Large intestine (tissue), 3 donors: ENCODE results near the gene SLCO4A1. TPM values are rescaled to one million over a fixed set of nuclear protein-coding genes. Genes with fewer than 3 reads are reported as not detected.

ENCODE experiments used
- DNase-seq, 2 donors: peaks; one replicate each; pipeline versions ENCODE4 v3.0.0 to v3.0.0-alpha.2; 2013
- H3K27ac ChIP-seq: one replicate; pipeline ENCODE4 v1.5.1; 2013; ENCODE audit warnings: low read length
- H3K27me3 ChIP-seq: 2 replicates; pipeline ENCODE4 v1.6.1; 2013; ENCODE audit warnings: low read length; ENCODE audit not compliant: control insufficient read depth, insufficient read depth
- H3K36me3 ChIP-seq: 2 replicates; pipeline ENCODE4 v1.6.1; 2013; ENCODE audit warnings: low read length; ENCODE audit not compliant: control insufficient read depth, insufficient read depth
- H3K4me1 ChIP-seq: one replicate; pipeline ENCODE4 v1.6.1; 2013; ENCODE audit warnings: low read length; ENCODE audit not compliant: control insufficient read depth, insufficient read depth
- H3K4me3 ChIP-seq: one replicate; pipeline ENCODE4 v1.5.1; 2013; ENCODE audit warnings: low read length
- H3K9me3 ChIP-seq: one replicate; pipeline ENCODE4 v1.6.1; 2013; ENCODE audit warnings: mild to moderate bottlenecking, low read depth, low read length, moderate library complexity; ENCODE audit not compliant: control insufficient read depth
- WGBS: methylation state at CpG from one replicate; pipeline ENCODE4 v1.1.5; 2013; ENCODE audit warnings: low lambda C conversion rate; ENCODE audit not compliant: insufficient coverage; 5-methylcytosine and 5-hydroxymethylcytosine counted together
- polyA plus RNA-seq: library from polyadenylated mRNA; unstranded; fragments of 120-200 nt; gene quantifications from one replicate; pipeline ENCODE4 v1.2.1, GENCODE V29; 2013

SLCO4A1 gene
- polyA plus RNA-seq, 1 donor = 1.4 TPM

DNA sequence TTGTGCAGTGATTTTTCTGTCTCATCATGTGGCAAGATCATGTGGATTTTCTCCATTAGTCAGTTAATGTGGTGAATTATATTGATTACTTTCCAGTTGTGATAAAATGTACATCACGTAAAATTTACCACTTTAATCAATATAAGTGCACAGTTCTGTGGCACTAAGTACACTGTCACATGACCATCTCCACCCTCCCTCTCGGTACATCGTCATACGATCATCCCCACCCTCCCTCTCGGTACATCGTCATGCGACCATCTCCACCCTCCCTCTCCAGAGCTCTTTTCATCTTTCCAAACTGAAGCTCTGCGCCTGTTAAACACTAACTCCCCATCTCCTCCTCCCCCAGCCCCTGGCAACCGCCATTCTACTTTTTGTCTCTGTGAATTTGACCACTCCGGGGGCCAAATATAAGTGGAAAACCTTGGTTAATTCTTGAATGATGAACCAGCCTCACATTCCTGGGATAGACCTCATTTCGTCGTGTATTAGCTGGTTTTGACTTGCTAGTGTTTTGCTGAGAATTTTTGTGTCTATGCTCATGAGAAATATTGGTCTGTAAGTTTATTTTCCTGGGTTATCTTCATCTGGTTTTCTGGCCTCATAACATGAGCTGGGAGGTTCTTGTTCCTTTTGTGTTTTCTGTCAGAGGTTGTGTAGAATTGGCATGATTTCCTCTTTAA is 77.1 kb downstream of the SLCO4A1 start:
- Histone ChIP-seq H3K4me1 (no peaks in the 10 kb centered on the region), H3K9me3 (no peaks in the 10 kb centered on the region), H3K27me3 (peaks cover 12% of the 10 kb centered on the region), H3K36me3 (no peaks in the 10 kb centered on the region), H3K4me3 (no peak overlapping the region), H3K27ac (no peak overlapping the region)
- WGBS = 80% methylated on average over 2 of the region's 12 CpGs
- no peak for DNase-seq

Other genes with a start within 250 kb of the SLCO4A1 start
- 7.1 TPM for gene CABLES2, start 235.2 kb upstream of the SLCO4A1 start, polyA plus RNA-seq
- gene RBBP8NL, start 215.0 kb upstream of the SLCO4A1 start, polyA plus RNA-seq = 9.6 TPM
- 40.9 TPM for gene GATA5, start 166.5 kb upstream of the SLCO4A1 start, polyA plus RNA-seq
- 1.1 TPM for gene NTSR1, start 66.3 kb downstream of the SLCO4A1 start, polyA plus RNA-seq
- gene MRGBP, start 154.0 kb downstream of the SLCO4A1 start, polyA plus RNA-seq = 11.8 TPM
- 46.1 TPM for gene OGFR, start 162.3 kb downstream of the SLCO4A1 start, polyA plus RNA-seq
- gene COL9A3, start 174.5 kb downstream of the SLCO4A1 start, polyA plus RNA-seq = 14.1 TPM
- gene TCFL5, start 219.3 kb downstream of the SLCO4A1 start, polyA plus RNA-seq = 6.8 TPM